GM21447 (cell line): ENCODE measurements around the gene USP35.
"Not testable (repeated sequence)": the region's sequence is repeated elsewhere in the genome, so short reads cannot be mapped to it uniquely, and the experiment has no call there.

ENCODE experiments used
- ATAC-seq: cut with Tn5 transposase; IDR thresholded peaks from one replicate; pipeline ENCODE4 v1.9.1; 2021; ENCODE audit not compliant: unreplicated experiment

The USP35 gene

GRCh38 chr11:78214331-78215194 lies 25.8 kb downstream of the USP35 start:
- ATAC-seq, result no peak

GRCh38 chr11:78216021-78216420 lies 27.3 kb downstream of the USP35 start:
- ATAC-seq, result no peak

- no peak for ATAC-seq
Observed at GRCh38 chr11:78216571-78217287, 28.0 kb downstream of the USP35 start.

- ATAC-seq, result no peak
Observed at GRCh38 chr11:78217650-78218541, 29.2 kb downstream of the USP35 start.

- no peak for ATAC-seq
Observed at GRCh38 chr11:78218707-78219492, 30.2 kb downstream of the USP35 start.

GRCh38 chr11:78219493-78220217 lies 30.9 kb downstream of the USP35 start:
- ATAC-seq, result no peak

- ATAC-seq, result no peak
Observed at GRCh38 chr11:78220218-78221157, 31.8 kb downstream of the USP35 start.

GRCh38 chr11:78221396-78222315 lies 32.9 kb downstream of the USP35 start:
- ATAC-seq, result no peak

GRCh38 chr11:78222726-78223125 lies 34.0 kb downstream of the USP35 start:
- not testable (repeated sequence) for ATAC-seq

GRCh38 chr11:78223320-78223954 lies 34.7 kb downstream of the USP35 start:
- peak; percentile 77 for ATAC-seq

- no peak for ATAC-seq
Observed at GRCh38 chr11:78224506-78224905, 35.8 kb downstream of the USP35 start.

GRCh38 chr11:78224906-78225420 lies 36.2 kb downstream of the USP35 start:
- no peak for ATAC-seq

- peak; percentile 26 for ATAC-seq
Observed at GRCh38 chr11:78226684-78227680, 38.3 kb downstream of the USP35 start.

GRCh38 chr11:78227921-78228320 lies 39.2 kb downstream of the USP35 start:
- ATAC-seq, result peak; percentile 44

GRCh38 chr11:78228467-78228866 lies 39.7 kb downstream of the USP35 start:
- peak; percentile 56 for ATAC-seq

GRCh38 chr11:78229106-78229505 lies 40.4 kb downstream of the USP35 start:
- no peak for ATAC-seq
